WTC11 (cell line): ENCODE measurements around the gene EZR. TPM values are rescaled to one million over a fixed set of nuclear protein-coding genes. Genes with fewer than 3 reads are reported as not detected.

Source experiments
- ATAC-seq: fragments of 200-7000 bp; cut with Tn5 transposase; 2 replicates; pipeline ENCODE4 v1.10.0; 2021; ENCODE audit warnings: mild to moderate bottlenecking, moderate library complexity
- CTCF ChIA-PET: fragments of 300-600 bp; sonication (Branson Sonifier 250); formaldehyde crosslinking; loops from one replicate; lab custom pipeline; 2021; ENCODE audit warnings: antibody characterized with exemption; lab: Charles Lee
- POLR2A ChIA-PET: fragments of 350-600 bp; sonication (Branson Sonifier 250); formaldehyde crosslinking; loops from one replicate; lab custom pipeline; 2021; ENCODE audit warnings: antibody characterized with exemption; lab: Charles Lee
- DNase-seq: peaks from one replicate; pipeline ENCODE4 v3.0.0; 2021; ENCODE audit warnings: low spot score
- H3K27ac Mint-ChIP-seq: 2 replicates; pipeline ENCODE4 v1.8.0; 2021; ENCODE audit warnings: mixed read lengths
- H3K27me3 Mint-ChIP-seq: 2 replicates; pipeline ENCODE4 v1.8.0; 2021; ENCODE audit warnings: low read depth, mild to moderate bottlenecking, moderate library complexity, mixed read lengths
- H3K36me3 Mint-ChIP-seq: 2 replicates; pipeline ENCODE4 v1.8.0; 2021; ENCODE audit warnings: mixed read lengths
- H3K4me1 Mint-ChIP-seq: 2 replicates; pipeline ENCODE4 v1.8.0; 2022; ENCODE audit warnings: mixed read lengths
- H3K4me3 Mint-ChIP-seq: 2 replicates; pipeline ENCODE4 v1.8.0; 2021; ENCODE audit warnings: mild to moderate bottlenecking, moderate library complexity, mixed read lengths
- H3K9me3 Mint-ChIP-seq: 2 replicates; pipeline ENCODE4 v1.8.0; 2021; ENCODE audit warnings: mixed read lengths
- CREB1 ChIP-seq: sonication (generic); formaldehyde crosslinking; IDR thresholded peaks from 2 replicates; pipeline ENCODE4 v1.8.0; 2023; ENCODE audit warnings: mild to moderate bottlenecking, missing genetic modification reagents
- E2F1 ChIP-seq: sonication (generic); formaldehyde crosslinking; IDR thresholded peaks from 2 replicates; pipeline ENCODE4 v1.8.0; 2022; ENCODE audit warnings: mild to moderate bottlenecking, missing genetic modification reagents
- FOXP1 ChIP-seq: sonication (generic); formaldehyde crosslinking; IDR thresholded peaks from 2 replicates; pipeline ENCODE4 v1.8.0; 2022; ENCODE audit warnings: missing genetic modification reagents, mild to moderate bottlenecking, moderate library complexity, borderline replicate concordance
- HMGA2 ChIP-seq: fragments of 250-450 bp; sonication (Bioruptor Pico); IDR thresholded peaks from 2 replicates; pipeline ENCODE4 v1.4.0; 2021; ENCODE audit warnings: mild to moderate bottlenecking, moderate library complexity
- JAZF1 ChIP-seq: fragments of 250-450 bp; sonication (Bioruptor Pico); IDR thresholded peaks from 2 replicates; pipeline ENCODE4 v1.9.0; 2021; ENCODE audit warnings: moderate library complexity, mild to moderate bottlenecking, inconsistent platforms
- NR3C1 ChIP-seq: sonication (generic); formaldehyde crosslinking; conservative IDR thresholded peaks from 2 replicates; pipeline ENCODE4 v1.8.1; 2023; ENCODE audit warnings: low read depth, mild to moderate bottlenecking, missing genetic modification reagents
- OVOL2 ChIP-seq: fragments of 250-450 bp; sonication (Bioruptor Pico); IDR thresholded peaks from 2 replicates; pipeline ENCODE4 v1.9.0; 2021; ENCODE audit warnings: mild to moderate bottlenecking, borderline replicate concordance
- SP1 ChIP-seq: sonication (generic); formaldehyde crosslinking; conservative IDR thresholded peaks from 2 replicates; pipeline ENCODE4 v1.8.1; 2022; ENCODE audit warnings: missing genetic modification reagents
- TCF7 ChIP-seq: sonication (generic); formaldehyde crosslinking; IDR thresholded peaks from 2 replicates; pipeline ENCODE4 v1.8.0; 2022; ENCODE audit warnings: mild to moderate bottlenecking, low read depth, missing genetic modification reagents, moderate library complexity
- ZBTB43 ChIP-seq: sonication (generic); formaldehyde crosslinking; IDR thresholded peaks from 2 replicates; pipeline ENCODE4 v1.8.1; 2023; ENCODE audit warnings: mild to moderate bottlenecking, missing genetic modification reagents
- ZNF263 ChIP-seq: sonication (generic); formaldehyde crosslinking; IDR thresholded peaks from 2 replicates; pipeline ENCODE4 v1.8.1; 2022; ENCODE audit warnings: low read depth, mild to moderate bottlenecking, moderate library complexity, missing genetic modification reagents
- ZNF396 ChIP-seq: fragments of 250-450 bp; sonication (Bioruptor Pico); IDR thresholded peaks from 2 replicates; pipeline ENCODE4 v1.8.0; 2021; ENCODE audit warnings: mild to moderate bottlenecking, moderate library complexity, borderline replicate concordance
- ZNF416 ChIP-seq: fragments of 250-450 bp; sonication (Bioruptor Pico); IDR thresholded peaks from 2 replicates; pipeline ENCODE4 v1.9.0; 2021; ENCODE audit warnings: mild to moderate bottlenecking, inconsistent platforms
- ZNF671 ChIP-seq: fragments of 250-450 bp; sonication (Bioruptor Pico); IDR thresholded peaks from 2 replicates; pipeline ENCODE4 v1.8.0; 2021; ENCODE audit warnings: mild to moderate bottlenecking
- total RNA-seq: library from RNA; stranded (reverse); gene quantifications from 3 replicates; pipeline ENCODE4 v1.2.3, GENCODE V29; 2021
- TF ChIP-seq, protein P1 (sequence below): fragments of 250-450 bp; sonication (Bioruptor Pico); IDR thresholded peaks from 2 replicates; pipeline ENCODE4 v2.1.2; 2022; ENCODE audit warnings: mild to moderate bottlenecking, moderate library complexity
- TF ChIP-seq, protein P2 (sequence below): sonication (generic); formaldehyde crosslinking; IDR thresholded peaks from 2 replicates; pipeline ENCODE4 v1.8.0; 2022; ENCODE audit warnings: mild to moderate bottlenecking, missing genetic modification reagents
- TF ChIP-seq, protein P3 (sequence below): sonication (generic); formaldehyde crosslinking; IDR thresholded peaks from 2 replicates; pipeline ENCODE4 v1.8.1; 2023; ENCODE audit warnings: mild to moderate bottlenecking, missing genetic modification reagents, moderate library complexity
- TF ChIP-seq, protein P4 (sequence below): sonication (generic); formaldehyde crosslinking; IDR thresholded peaks from 2 replicates; pipeline ENCODE4 v1.8.0; 2022; ENCODE audit warnings: missing genetic modification reagents
- TF ChIP-seq, protein P5 (sequence below): sonication (generic); formaldehyde crosslinking; IDR thresholded peaks from 2 replicates; pipeline ENCODE4 v1.8.1; 2022; ENCODE audit warnings: low read depth, missing genetic modification reagents, borderline replicate concordance
- TF ChIP-seq, protein P6 (sequence below): fragments of 200-600 bp; IDR thresholded peaks from 2 replicates; pipeline ENCODE4 v1.8.0; 2022; ENCODE audit warnings: antibody characterized with exemption

The EZR gene
- total RNA-seq, 1 experiment from 2014 or later, result 215 TPM

GRCh38 chr6:158777510-158777909 lies 41.7 kb downstream of the EZR start:
- Mint-ChIP-seq H3K36me3 (peaks cover 90% of the 10 kb centered on the region), H3K4me3 (no peak overlapping the region), H3K27me3 (no peaks in the 10 kb centered on the region)
- no peak for DNase-seq
- TF ChIP-seq E2F1 (no peak), CREB1 (CRISPR knock-in tag) (no peak), ZNF671 (no peak), ZBTB43 (CRISPR knock-in tag) (no peak), JAZF1 (CRISPR knock-in tag) (no peak), NR3C1 (CRISPR knock-in tag) (no peak), TCF7 (no peak)
- TF ChIP-seq, protein P1, sequence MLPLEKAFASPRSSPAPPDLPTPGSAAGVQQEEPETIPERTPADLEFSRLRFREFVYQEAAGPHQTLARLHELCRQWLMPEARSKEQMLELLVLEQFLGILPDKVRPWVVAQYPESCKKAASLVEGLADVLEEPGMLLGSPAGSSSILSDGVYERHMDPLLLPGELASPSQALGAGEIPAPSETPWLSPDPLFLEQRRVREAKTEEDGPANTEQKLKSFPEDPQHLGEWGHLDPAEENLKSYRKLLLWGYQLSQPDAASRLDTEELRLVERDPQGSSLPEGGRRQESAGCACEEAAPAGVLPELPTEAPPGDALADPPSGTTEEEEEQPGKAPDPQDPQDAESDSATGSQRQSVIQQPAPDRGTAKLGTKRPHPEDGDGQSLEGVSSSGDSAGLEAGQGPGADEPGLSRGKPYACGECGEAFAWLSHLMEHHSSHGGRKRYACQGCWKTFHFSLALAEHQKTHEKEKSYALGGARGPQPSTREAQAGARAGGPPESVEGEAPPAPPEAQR (CRISPR knock-in tag), result no peak
- TF ChIP-seq, protein P2, sequence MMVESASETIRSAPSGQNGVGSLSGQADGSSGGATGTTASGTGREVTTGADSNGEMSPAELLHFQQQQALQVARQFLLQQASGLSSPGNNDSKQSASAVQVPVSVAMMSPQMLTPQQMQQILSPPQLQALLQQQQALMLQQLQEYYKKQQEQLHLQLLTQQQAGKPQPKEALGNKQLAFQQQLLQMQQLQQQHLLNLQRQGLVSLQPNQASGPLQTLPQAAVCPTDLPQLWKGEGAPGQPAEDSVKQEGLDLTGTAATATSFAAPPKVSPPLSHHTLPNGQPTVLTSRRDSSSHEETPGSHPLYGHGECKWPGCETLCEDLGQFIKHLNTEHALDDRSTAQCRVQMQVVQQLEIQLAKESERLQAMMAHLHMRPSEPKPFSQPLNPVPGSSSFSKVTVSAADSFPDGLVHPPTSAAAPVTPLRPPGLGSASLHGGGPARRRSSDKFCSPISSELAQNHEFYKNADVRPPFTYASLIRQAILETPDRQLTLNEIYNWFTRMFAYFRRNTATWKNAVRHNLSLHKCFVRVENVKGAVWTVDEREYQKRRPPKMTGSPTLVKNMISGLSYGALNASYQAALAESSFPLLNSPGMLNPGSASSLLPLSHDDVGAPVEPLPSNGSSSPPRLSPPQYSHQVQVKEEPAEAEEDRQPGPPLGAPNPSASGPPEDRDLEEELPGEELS (CRISPR knock-in tag), result no peak
- TF ChIP-seq, protein P3, sequence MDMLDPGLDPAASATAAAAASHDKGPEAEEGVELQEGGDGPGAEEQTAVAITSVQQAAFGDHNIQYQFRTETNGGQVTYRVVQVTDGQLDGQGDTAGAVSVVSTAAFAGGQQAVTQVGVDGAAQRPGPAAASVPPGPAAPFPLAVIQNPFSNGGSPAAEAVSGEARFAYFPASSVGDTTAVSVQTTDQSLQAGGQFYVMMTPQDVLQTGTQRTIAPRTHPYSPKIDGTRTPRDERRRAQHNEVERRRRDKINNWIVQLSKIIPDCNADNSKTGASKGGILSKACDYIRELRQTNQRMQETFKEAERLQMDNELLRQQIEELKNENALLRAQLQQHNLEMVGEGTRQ (CRISPR knock-in tag), result no peak
- TF ChIP-seq, protein P4, sequence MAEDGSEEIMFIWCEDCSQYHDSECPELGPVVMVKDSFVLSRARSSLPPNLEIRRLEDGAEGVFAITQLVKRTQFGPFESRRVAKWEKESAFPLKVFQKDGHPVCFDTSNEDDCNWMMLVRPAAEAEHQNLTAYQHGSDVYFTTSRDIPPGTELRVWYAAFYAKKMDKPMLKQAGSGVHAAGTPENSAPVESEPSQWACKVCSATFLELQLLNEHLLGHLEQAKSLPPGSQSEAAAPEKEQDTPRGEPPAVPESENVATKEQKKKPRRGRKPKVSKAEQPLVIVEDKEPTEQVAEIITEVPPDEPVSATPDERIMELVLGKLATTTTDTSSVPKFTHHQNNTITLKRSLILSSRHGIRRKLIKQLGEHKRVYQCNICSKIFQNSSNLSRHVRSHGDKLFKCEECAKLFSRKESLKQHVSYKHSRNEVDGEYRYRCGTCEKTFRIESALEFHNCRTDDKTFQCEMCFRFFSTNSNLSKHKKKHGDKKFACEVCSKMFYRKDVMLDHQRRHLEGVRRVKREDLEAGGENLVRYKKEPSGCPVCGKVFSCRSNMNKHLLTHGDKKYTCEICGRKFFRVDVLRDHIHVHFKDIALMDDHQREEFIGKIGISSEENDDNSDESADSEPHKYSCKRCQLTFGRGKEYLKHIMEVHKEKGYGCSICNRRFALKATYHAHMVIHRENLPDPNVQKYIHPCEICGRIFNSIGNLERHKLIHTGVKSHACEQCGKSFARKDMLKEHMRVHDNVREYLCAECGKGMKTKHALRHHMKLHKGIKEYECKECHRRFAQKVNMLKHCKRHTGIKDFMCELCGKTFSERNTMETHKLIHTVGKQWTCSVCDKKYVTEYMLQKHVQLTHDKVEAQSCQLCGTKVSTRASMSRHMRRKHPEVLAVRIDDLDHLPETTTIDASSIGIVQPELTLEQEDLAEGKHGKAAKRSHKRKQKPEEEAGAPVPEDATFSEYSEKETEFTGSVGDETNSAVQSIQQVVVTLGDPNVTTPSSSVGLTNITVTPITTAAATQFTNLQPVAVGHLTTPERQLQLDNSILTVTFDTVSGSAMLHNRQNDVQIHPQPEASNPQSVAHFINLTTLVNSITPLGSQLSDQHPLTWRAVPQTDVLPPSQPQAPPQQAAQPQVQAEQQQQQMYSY (CRISPR knock-in tag), result no peak
- TF ChIP-seq, protein P5, sequence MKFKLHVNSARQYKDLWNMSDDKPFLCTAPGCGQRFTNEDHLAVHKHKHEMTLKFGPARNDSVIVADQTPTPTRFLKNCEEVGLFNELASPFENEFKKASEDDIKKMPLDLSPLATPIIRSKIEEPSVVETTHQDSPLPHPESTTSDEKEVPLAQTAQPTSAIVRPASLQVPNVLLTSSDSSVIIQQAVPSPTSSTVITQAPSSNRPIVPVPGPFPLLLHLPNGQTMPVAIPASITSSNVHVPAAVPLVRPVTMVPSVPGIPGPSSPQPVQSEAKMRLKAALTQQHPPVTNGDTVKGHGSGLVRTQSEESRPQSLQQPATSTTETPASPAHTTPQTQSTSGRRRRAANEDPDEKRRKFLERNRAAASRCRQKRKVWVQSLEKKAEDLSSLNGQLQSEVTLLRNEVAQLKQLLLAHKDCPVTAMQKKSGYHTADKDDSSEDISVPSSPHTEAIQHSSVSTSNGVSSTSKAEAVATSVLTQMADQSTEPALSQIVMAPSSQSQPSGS (CRISPR knock-in tag), result no peak
- TF ChIP-seq, all 79 proteins: peak for 0
- POLR2A ChIA-PET, result no interaction called here
- CTCF ChIA-PET, result no interaction called here
- Mint-ChIP-seq H3K4me1 (peaks cover 38% of the 10 kb centered on the region), H3K9me3 (no peaks in the 10 kb centered on the region), H3K27ac (peak overlapping the region; percentile 3; the same call in 1 of the 2 replicates)
- ATAC-seq, result no peak

DNA sequence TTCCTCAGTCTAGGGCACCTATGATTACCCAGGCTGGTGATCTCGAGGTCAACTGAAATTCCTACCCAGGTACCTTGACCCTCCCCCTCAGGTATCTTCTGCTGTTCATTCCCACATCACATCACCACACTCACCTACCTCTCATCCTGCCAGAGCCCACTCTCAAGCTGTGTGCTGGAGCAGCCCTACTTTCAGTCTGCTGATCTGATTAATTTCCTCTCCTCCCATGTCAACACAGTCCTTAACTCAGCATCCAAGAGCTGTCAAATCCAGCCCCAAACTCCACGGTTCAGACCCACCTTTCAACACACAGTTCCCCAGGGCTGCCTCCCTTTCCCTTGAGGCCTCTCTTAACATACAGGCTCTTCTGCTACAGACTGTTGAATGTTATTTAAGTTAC lies 42.4 kb downstream of the EZR start:
- Mint-ChIP-seq H3K27me3 (no peaks in the 10 kb centered on the region), H3K4me1 (peaks cover 33% of the 10 kb centered on the region), H3K9me3 (no peaks in the 10 kb centered on the region), H3K36me3 (peaks cover 90% of the 10 kb centered on the region), H3K4me3 (no peak overlapping the region), H3K27ac (peak overlapping the region; percentile 76)
- DNase-seq, result no peak
- POLR2A ChIA-PET, result no interaction called here
- CTCF ChIA-PET, result no interaction called here
- no peak for ATAC-seq
- TF ChIP-seq ZNF396 (CRISPR knock-in tag) (no peak), FOXP1 (CRISPR knock-in tag) (no peak), HMGA2 (CRISPR knock-in tag) (no peak), ZNF416 (no peak), OVOL2 (CRISPR knock-in tag) (no peak), ZNF671 (no peak), SP1 (CRISPR knock-in tag) (no peak), ZNF263 (CRISPR knock-in tag) (no peak)
- TF ChIP-seq, protein P6, sequence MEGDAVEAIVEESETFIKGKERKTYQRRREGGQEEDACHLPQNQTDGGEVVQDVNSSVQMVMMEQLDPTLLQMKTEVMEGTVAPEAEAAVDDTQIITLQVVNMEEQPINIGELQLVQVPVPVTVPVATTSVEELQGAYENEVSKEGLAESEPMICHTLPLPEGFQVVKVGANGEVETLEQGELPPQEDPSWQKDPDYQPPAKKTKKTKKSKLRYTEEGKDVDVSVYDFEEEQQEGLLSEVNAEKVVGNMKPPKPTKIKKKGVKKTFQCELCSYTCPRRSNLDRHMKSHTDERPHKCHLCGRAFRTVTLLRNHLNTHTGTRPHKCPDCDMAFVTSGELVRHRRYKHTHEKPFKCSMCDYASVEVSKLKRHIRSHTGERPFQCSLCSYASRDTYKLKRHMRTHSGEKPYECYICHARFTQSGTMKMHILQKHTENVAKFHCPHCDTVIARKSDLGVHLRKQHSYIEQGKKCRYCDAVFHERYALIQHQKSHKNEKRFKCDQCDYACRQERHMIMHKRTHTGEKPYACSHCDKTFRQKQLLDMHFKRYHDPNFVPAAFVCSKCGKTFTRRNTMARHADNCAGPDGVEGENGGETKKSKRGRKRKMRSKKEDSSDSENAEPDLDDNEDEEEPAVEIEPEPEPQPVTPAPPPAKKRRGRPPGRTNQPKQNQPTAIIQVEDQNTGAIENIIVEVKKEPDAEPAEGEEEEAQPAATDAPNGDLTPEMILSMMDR, result no peak
- TF ChIP-seq, protein P3 (CRISPR knock-in tag), result no peak
